HepG2 (cell line): Measurements from ENCODE around the gene ZFAND3. TPM values are rescaled to one million over a fixed set of nuclear protein-coding genes. Genes with fewer than 3 reads are reported as not detected.
A peak's percentile ranks its signal among the peaks of the same experiment; 100 is the strongest.

Experiments used
- CENPT ChIP-seq: sonication (generic); formaldehyde crosslinking; IDR thresholded peaks from 2 replicates; pipeline ENCODE4 v1.8.0; 2022; ENCODE audit warnings: low read depth, mild to moderate bottlenecking, moderate library complexity, missing genetic modification reagents
- HHEX ChIP-seq: IDR thresholded peaks from 2 replicates; pipeline ENCODE4 v1.6.1; 2016; ENCODE audit warnings: control low read depth
- HNF4A ChIP-seq: sonication (generic); formaldehyde crosslinking; IDR thresholded peaks from 2 replicates; pipeline ENCODE4 v1.4.0; 2020; ENCODE audit warnings: missing genetic modification reagents
- KDM5B ChIP-seq: sonication (generic); formaldehyde crosslinking; IDR thresholded peaks from 2 replicates; pipeline ENCODE4 v1.4.0; 2020; ENCODE audit warnings: missing genetic modification reagents, mild to moderate bottlenecking, borderline replicate concordance
- KLF13 ChIP-seq: sonication (generic); formaldehyde crosslinking; IDR thresholded peaks from 2 replicates; pipeline ENCODE4 v1.4.0; 2020; ENCODE audit warnings: mild to moderate bottlenecking, missing genetic modification reagents
- MAFK ChIP-seq, 2 experiments: IDR thresholded peaks in 1 of 2; conservative IDR thresholded peaks in 1 of 2; 2 replicates each; pipeline ENCODE4 v1.6.1; 2011; ENCODE audit warnings: improper control_type of control experiment in 2 of 2, low read length in 2 of 2
- SOX13 ChIP-seq, 3 experiments: fragments of 450-650 bp in 1 of 3; sonication (generic) in 1 of 3; formaldehyde crosslinking in 1 of 3; IDR thresholded peaks in 2 of 3; conservative IDR thresholded peaks in 1 of 3; 2 replicates each; pipeline versions ENCODE4 v1.5.0 to v1.6.1; 2016 to 2020; ENCODE audit warnings: antibody characterized with exemption in 1 of 3, mild to moderate bottlenecking in 1 of 3, missing compliant biosample characterization in 1 of 3, missing genetic modification reagents in 1 of 3, moderate library complexity in 1 of 3
- TOE1 ChIP-seq: sonication (generic); formaldehyde crosslinking; IDR thresholded peaks from 2 replicates; pipeline ENCODE4 v1.4.0; 2020; ENCODE audit warnings: mild to moderate bottlenecking, missing genetic modification reagents
- ZBTB21 ChIP-seq: sonication (generic); formaldehyde crosslinking; IDR thresholded peaks from 2 replicates; pipeline ENCODE4 v1.4.0; 2020; ENCODE audit warnings: missing genetic modification reagents
- ZNF264 ChIP-seq: sonication (generic); formaldehyde crosslinking; IDR thresholded peaks from 2 replicates; pipeline ENCODE4 v1.4.0; 2020; ENCODE audit warnings: missing genetic modification reagents
- polyA plus RNA-seq, 8 experiments: library from polyadenylated mRNA; depleted of rRNA in 3 of 8; stranded (reverse) in 7 of 8; unstranded in 1 of 8; fragments of >200 nt; fragmentation: Illumina TruSeq in 4 of 8; extraction: Trizol in 4 of 8; gene quantifications; 2 replicates each; pipeline versions ENCODE4 v1.2.1 to v1.2.3, GENCODE V29; 2011 to 2016; ENCODE audit warnings: low read depth in 4 of 8, missing spikeins in 1 of 8, mixed read lengths in 1 of 8; ENCODE audit not compliant: insufficient read depth in 1 of 8
- total RNA-seq, 5 experiments: library from RNA; depleted of rRNA; stranded (reverse); fragments of >200 nt; fragmentation: Illumina TruSeq; extraction: Trizol; gene quantifications; 2 replicates each; pipeline ENCODE4 v1.2.3, GENCODE V29; 2016; ENCODE audit warnings: low read depth in 1 of 5
- TF ChIP-seq, protein P1 (sequence below): IDR thresholded peaks from 2 replicates; pipeline ENCODE4 v1.4.0; 2020; ENCODE audit warnings: mild to moderate bottlenecking, missing genetic modification reagents
- TF ChIP-seq, protein P2 (sequence below): sonication (generic); formaldehyde crosslinking; IDR thresholded peaks from 2 replicates; pipeline ENCODE4 v1.4.0; 2020; ENCODE audit warnings: missing genetic modification reagents
- TF ChIP-seq, protein P3 (sequence below): sonication (generic); formaldehyde crosslinking; IDR thresholded peaks from 2 replicates; pipeline ENCODE4 v1.4.0; 2020; ENCODE audit warnings: missing genetic modification reagents
- TF ChIP-seq, protein P4 (sequence below): sonication (generic); formaldehyde crosslinking; conservative IDR thresholded peaks from 2 replicates; pipeline ENCODE4 v1.5.0; 2020; ENCODE audit warnings: missing genetic modification reagents

ZFAND3 gene
- total and polyA plus RNA-seq, 2 of the 13 experiments (the other 11 are each of a cell fraction or from before 2014, with no cell fraction given), result 16.4 to 17.1 TPM

DNA sequence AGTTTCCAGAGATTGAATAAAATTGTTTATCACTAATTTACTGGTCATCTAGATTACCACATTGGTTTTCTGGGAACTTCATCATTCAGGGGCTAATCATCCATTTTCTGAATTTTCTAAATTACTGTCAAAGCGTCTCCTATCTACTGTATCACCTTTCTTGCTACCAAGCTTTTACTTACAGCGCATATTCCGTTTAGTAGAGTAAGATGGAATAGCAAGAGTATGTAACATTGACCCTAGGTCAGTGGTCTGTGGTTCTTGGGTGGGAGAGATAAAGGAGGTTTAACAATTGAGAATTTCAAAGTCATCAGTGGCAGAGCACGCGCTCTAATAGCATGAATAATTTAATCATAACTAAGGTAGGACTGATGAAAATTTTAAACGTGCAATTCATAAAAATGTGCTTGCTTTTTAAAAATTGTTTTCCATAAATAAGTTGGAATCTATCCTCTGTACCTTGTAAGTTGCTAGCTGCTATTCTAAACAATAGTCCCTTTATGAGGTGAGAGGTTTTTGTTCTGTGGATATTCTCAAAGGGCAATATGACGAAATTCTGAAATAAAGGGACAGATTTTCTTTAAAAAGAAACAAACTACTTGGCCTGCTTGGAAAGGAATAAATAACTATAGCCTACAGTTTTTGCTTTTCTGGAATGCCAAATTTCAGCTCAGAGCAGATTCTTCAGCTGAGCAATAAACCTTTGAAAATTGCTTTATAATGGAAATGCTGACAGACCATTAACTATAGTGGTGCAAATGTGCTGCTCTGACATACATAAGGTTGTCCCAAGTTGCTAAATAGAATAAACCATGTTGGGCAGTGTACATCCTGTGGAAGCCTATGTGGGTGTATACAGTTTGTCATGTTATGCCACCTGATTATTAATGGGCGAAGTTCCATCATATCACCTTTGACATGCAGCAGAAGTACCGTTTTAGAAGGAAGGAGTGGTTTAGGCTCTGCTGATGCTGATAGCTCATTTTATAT, 84.1 kb downstream of the ZFAND3 start (continued):
- TF ChIP-seq SOX13 (IDR thresholded peaks at IDR 0.05) (no peak), SOX13 (CRISPR knock-in tag; conservative IDR thresholded peaks at IDR 0.05 in 1 of 2, IDR thresholded peaks at IDR 0.05 in 1 of 2) (peak in 1 of 2 experiments; percentile 76; a peak in 2 of 4 replicates), KDM5B (no peak), MAFK (conservative IDR thresholded peaks at IDR 0.05 in 1 of 2, IDR thresholded peaks at IDR 0.05 in 1 of 2; ENCODE audit: low read length in 2 of 2) (peak in 1 of 2 experiments; percentile 22; a peak in 1 of 4 replicates), KLF13 (CRISPR knock-in tag) (no peak), CENPT (CRISPR knock-in tag) (no peak), ZBTB21 (CRISPR knock-in tag) (no peak), TOE1 (CRISPR knock-in tag) (no peak), HHEX (CRISPR knock-in tag) (no peak), ZNF264 (CRISPR knock-in tag) (no peak), HNF4A (CRISPR knock-in tag) (no peak)
- TF ChIP-seq, protein P1, sequence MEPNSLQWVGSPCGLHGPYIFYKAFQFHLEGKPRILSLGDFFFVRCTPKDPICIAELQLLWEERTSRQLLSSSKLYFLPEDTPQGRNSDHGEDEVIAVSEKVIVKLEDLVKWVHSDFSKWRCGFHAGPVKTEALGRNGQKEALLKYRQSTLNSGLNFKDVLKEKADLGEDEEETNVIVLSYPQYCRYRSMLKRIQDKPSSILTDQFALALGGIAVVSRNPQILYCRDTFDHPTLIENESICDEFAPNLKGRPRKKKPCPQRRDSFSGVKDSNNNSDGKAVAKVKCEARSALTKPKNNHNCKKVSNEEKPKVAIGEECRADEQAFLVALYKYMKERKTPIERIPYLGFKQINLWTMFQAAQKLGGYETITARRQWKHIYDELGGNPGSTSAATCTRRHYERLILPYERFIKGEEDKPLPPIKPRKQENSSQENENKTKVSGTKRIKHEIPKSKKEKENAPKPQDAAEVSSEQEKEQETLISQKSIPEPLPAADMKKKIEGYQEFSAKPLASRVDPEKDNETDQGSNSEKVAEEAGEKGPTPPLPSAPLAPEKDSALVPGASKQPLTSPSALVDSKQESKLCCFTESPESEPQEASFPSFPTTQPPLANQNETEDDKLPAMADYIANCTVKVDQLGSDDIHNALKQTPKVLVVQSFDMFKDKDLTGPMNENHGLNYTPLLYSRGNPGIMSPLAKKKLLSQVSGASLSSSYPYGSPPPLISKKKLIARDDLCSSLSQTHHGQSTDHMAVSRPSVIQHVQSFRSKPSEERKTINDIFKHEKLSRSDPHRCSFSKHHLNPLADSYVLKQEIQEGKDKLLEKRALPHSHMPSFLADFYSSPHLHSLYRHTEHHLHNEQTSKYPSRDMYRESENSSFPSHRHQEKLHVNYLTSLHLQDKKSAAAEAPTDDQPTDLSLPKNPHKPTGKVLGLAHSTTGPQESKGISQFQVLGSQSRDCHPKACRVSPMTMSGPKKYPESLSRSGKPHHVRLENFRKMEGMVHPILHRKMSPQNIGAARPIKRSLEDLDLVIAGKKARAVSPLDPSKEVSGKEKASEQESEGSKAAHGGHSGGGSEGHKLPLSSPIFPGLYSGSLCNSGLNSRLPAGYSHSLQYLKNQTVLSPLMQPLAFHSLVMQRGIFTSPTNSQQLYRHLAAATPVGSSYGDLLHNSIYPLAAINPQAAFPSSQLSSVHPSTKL (CRISPR knock-in tag), result 0 out of 2 replicates have a peak, but pooled peaks have one; percentile 38
- TF ChIP-seq, protein P2, sequence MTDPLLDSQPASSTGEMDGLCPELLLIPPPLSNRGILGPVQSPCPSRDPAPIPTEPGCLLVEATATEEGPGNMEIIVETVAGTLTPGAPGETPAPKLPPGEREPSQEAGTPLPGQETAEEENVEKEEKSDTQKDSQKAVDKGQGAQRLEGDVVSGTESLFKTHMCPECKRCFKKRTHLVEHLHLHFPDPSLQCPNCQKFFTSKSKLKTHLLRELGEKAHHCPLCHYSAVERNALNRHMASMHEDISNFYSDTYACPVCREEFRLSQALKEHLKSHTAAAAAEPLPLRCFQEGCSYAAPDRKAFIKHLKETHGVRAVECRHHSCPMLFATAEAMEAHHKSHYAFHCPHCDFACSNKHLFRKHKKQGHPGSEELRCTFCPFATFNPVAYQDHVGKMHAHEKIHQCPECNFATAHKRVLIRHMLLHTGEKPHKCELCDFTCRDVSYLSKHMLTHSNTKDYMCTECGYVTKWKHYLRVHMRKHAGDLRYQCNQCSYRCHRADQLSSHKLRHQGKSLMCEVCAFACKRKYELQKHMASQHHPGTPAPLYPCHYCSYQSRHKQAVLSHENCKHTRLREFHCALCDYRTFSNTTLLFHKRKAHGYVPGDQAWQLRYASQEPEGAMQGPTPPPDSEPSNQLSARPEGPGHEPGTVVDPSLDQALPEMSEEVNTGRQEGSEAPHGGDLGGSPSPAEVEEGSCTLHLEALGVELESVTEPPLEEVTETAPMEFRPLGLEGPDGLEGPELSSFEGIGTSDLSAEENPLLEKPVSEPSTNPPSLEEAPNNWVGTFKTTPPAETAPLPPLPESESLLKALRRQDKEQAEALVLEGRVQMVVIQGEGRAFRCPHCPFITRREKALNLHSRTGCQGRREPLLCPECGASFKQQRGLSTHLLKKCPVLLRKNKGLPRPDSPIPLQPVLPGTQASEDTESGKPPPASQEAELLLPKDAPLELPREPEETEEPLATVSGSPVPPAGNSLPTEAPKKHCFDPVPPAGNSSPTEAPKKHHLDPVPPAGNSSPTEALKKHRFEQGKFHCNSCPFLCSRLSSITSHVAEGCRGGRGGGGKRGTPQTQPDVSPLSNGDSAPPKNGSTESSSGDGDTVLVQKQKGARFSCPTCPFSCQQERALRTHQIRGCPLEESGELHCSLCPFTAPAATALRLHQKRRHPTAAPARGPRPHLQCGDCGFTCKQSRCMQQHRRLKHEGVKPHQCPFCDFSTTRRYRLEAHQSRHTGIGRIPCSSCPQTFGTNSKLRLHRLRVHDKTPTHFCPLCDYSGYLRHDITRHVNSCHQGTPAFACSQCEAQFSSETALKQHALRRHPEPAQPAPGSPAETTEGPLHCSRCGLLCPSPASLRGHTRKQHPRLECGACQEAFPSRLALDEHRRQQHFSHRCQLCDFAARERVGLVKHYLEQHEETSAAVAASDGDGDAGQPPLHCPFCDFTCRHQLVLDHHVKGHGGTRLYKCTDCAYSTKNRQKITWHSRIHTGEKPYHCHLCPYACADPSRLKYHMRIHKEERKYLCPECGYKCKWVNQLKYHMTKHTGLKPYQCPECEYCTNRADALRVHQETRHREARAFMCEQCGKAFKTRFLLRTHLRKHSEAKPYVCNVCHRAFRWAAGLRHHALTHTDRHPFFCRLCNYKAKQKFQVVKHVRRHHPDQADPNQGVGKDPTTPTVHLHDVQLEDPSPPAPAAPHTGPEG (CRISPR knock-in tag), result no peak
- TF ChIP-seq, protein P3, sequence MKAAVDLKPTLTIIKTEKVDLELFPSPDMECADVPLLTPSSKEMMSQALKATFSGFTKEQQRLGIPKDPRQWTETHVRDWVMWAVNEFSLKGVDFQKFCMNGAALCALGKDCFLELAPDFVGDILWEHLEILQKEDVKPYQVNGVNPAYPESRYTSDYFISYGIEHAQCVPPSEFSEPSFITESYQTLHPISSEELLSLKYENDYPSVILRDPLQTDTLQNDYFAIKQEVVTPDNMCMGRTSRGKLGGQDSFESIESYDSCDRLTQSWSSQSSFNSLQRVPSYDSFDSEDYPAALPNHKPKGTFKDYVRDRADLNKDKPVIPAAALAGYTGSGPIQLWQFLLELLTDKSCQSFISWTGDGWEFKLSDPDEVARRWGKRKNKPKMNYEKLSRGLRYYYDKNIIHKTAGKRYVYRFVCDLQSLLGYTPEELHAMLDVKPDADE (CRISPR knock-in tag), result no peak
- TF ChIP-seq, protein P4, sequence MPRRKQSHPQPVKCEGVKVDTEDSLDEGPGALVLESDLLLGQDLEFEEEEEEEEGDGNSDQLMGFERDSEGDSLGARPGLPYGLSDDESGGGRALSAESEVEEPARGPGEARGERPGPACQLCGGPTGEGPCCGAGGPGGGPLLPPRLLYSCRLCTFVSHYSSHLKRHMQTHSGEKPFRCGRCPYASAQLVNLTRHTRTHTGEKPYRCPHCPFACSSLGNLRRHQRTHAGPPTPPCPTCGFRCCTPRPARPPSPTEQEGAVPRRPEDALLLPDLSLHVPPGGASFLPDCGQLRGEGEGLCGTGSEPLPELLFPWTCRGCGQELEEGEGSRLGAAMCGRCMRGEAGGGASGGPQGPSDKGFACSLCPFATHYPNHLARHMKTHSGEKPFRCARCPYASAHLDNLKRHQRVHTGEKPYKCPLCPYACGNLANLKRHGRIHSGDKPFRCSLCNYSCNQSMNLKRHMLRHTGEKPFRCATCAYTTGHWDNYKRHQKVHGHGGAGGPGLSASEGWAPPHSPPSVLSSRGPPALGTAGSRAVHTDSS (CRISPR knock-in tag), result no peak
